ENCODE measurements around the gene EMP3.

- TF ChIP-seq, protein P1, sequence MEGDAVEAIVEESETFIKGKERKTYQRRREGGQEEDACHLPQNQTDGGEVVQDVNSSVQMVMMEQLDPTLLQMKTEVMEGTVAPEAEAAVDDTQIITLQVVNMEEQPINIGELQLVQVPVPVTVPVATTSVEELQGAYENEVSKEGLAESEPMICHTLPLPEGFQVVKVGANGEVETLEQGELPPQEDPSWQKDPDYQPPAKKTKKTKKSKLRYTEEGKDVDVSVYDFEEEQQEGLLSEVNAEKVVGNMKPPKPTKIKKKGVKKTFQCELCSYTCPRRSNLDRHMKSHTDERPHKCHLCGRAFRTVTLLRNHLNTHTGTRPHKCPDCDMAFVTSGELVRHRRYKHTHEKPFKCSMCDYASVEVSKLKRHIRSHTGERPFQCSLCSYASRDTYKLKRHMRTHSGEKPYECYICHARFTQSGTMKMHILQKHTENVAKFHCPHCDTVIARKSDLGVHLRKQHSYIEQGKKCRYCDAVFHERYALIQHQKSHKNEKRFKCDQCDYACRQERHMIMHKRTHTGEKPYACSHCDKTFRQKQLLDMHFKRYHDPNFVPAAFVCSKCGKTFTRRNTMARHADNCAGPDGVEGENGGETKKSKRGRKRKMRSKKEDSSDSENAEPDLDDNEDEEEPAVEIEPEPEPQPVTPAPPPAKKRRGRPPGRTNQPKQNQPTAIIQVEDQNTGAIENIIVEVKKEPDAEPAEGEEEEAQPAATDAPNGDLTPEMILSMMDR (IDR thresholded peaks at IDR 0.05), result no peak
- TF ChIP-seq POLR2AphosphoS5 (IDR thresholded peaks at IDR 0.05), result no peak
These were observed 15.1 kb upstream of the EMP3 start for GRCh38 chr19:48310227-48310626.

Measured in upper lobe of left lung (tissue), 4 donors.